Stimulated activated CD8-positive, alpha-beta memory T cell treated with anti-CD3 and anti-CD28 coated beads, Interleukin-7, amount 100 ng/mL, for 24 hours (primary cell): ENCODE results near the gene FAM124A.

Experiments
- DNase-seq: peaks from one replicate; pipeline ENCODE4 v3.0.0-alpha.2; 2020; ENCODE audit warnings: low read depth

Gene FAM124A

GRCh38 chr13:51243227-51243626 is 21.0 kb downstream of the FAM124A start:
- no peak for DNase-seq

GRCh38 chr13:51243832-51244231 is 21.6 kb downstream of the FAM124A start:
- DNase-seq, result no peak

- no peak for DNase-seq
Observed at GRCh38 chr13:51244637-51245405, 22.6 kb downstream of the FAM124A start.

- DNase-seq, result no peak
Observed at GRCh38 chr13:51245583-51245982, 23.4 kb downstream of the FAM124A start.

GRCh38 chr13:51246025-51246417 is 23.8 kb downstream of the FAM124A start:
- no peak for DNase-seq

GRCh38 chr13:51246418-51247277 is 24.4 kb downstream of the FAM124A start:
- DNase-seq, result no peak

- no peak for DNase-seq
Observed at GRCh38 chr13:51249255-51249654, 27.1 kb downstream of the FAM124A start.

- DNase-seq, result no peak
Observed at GRCh38 chr13:51249770-51250741, 27.9 kb downstream of the FAM124A start.

- DNase-seq, result no peak
Observed at GRCh38 chr13:51251480-51251879, 29.3 kb downstream of the FAM124A start.

- no peak for DNase-seq
Observed at GRCh38 chr13:51252954-51253532, 30.8 kb downstream of the FAM124A start.

GRCh38 chr13:51255556-51255955 is 33.4 kb downstream of the FAM124A start:
- no peak for DNase-seq

GRCh38 chr13:51257187-51257586 is 35.0 kb downstream of the FAM124A start:
- DNase-seq, result no peak

- DNase-seq, result no peak
Observed at GRCh38 chr13:51258612-51259548, 36.7 kb downstream of the FAM124A start.

- DNase-seq, result no peak
Observed at GRCh38 chr13:51260154-51260553, 38.0 kb downstream of the FAM124A start.

GRCh38 chr13:51261610-51262249 is 39.5 kb downstream of the FAM124A start:
- no peak for DNase-seq

GRCh38 chr13:51262501-51263211 is 40.5 kb downstream of the FAM124A start:
- no peak for DNase-seq

- no peak for DNase-seq
Observed at GRCh38 chr13:51266642-51267041, 44.4 kb downstream of the FAM124A start.

GRCh38 chr13:51267622-51268021 is 45.4 kb downstream of the FAM124A start:
- DNase-seq, result no peak

GRCh38 chr13:51269039-51269438 is 46.8 kb downstream of the FAM124A start:
- DNase-seq, result no peak
